PC-3 (cell line): ENCODE measurements around the gene DNM1. TPM values are rescaled to one million over a fixed set of nuclear protein-coding genes. Genes with fewer than 3 reads are reported as not detected.

Experiments used
- ATAC-seq: fragments of 200-7000 bp; cut with Tn5 transposase; 2 replicates; pipeline ENCODE4 v1.9.1; 2020; ENCODE audit warnings: mild to moderate bottlenecking, moderate library complexity
- BruUV-seq: library from RNA; stranded (reverse); fragments of 400-500 nt; replicated peaks from 2 replicates; lab custom pipeline; 2021; lab: Mats Ljungman, UMichigan
- CTCF ChIA-PET: fragments of 300-600 bp; sonication (Branson Sonifier 250); formaldehyde crosslinking; loops from one replicate; lab custom pipeline; 2022; ENCODE audit warnings: antibody characterized with exemption; lab: Charles Lee
- POLR2A ChIA-PET: fragments of 300-600 bp; sonication (Branson Sonifier 250); formaldehyde crosslinking; loops from one replicate; lab custom pipeline; 2022; ENCODE audit warnings: antibody characterized with exemption; ENCODE audit not compliant: unreplicated experiment; lab: Charles Lee
- DNase-seq: peaks from one replicate; pipeline ENCODE4 v3.0.0-alpha.2; 2015
- H2AFZ ChIP-seq: fragments of 300-600 bp; sonication (generic); 2 replicates; pipeline ENCODE4 v1.6.0; 2016; ENCODE audit warnings: antibody characterized with exemption, low read length
- H3F3A ChIP-seq: fragments of 300-600 bp; sonication (generic); one replicate; pipeline ENCODE4 v1.6.0; 2017; ENCODE audit warnings: antibody characterized with exemption, low read length, control low read depth, mild to moderate bottlenecking; ENCODE audit not compliant: unreplicated experiment
- H3K27ac ChIP-seq: fragments of 300-600 bp; sonication (generic); 2 replicates; pipeline ENCODE4 v1.5.1; 2016; ENCODE audit warnings: mild to moderate bottlenecking, low read length
- H3K27me3 ChIP-seq: fragments of 300-600 bp; sonication (generic); 2 replicates; pipeline ENCODE4 v1.6.1; 2016; ENCODE audit warnings: low read length, mixed read lengths
- H3K36me3 ChIP-seq: fragments of 300-600 bp; sonication (generic); 2 replicates; pipeline ENCODE4 v1.6.1; 2016; ENCODE audit warnings: low read depth, mixed run types, low read length, mixed read lengths
- H3K4me1 ChIP-seq: fragments of 300-600 bp; sonication (generic); 2 replicates; pipeline ENCODE4 v1.5.1; 2016; ENCODE audit warnings: low read length; ENCODE audit not compliant: insufficient read depth
- H3K4me2 ChIP-seq: fragments of 300-600 bp; sonication (generic); 2 replicates; pipeline ENCODE4 v1.6.0; 2016; ENCODE audit warnings: low read length
- H3K4me3 ChIP-seq: fragments of 300-600 bp; sonication (generic); 2 replicates; pipeline ENCODE4 v1.5.1; 2016; ENCODE audit warnings: mild to moderate bottlenecking, low read length, mixed read lengths
- H3K79me2 ChIP-seq: fragments of 300-600 bp; sonication (generic); 2 replicates; pipeline ENCODE4 v1.6.1; 2017; ENCODE audit warnings: low read length, mixed read lengths
- H3K9ac ChIP-seq: fragments of 300-600 bp; sonication (generic); 2 replicates; pipeline ENCODE4 v1.6.0; 2016; ENCODE audit warnings: mild to moderate bottlenecking, low read length
- H3K9me2 ChIP-seq: fragments of 300-600 bp; sonication (generic); replicated peaks from 2 replicates; pipeline ENCODE4 v1.6.1; 2016; ENCODE audit warnings: mixed run types, low read length, mixed read lengths
- H3K9me3 ChIP-seq: fragments of 300-600 bp; sonication (generic); 2 replicates; pipeline ENCODE4 v1.6.1; 2016; ENCODE audit warnings: low read length, mixed read lengths
- H4K20me1 ChIP-seq: fragments of 300-600 bp; sonication (generic); 2 replicates; pipeline ENCODE4 v1.6.1; 2016; ENCODE audit warnings: low read length, mixed read lengths
- CTCF ChIP-seq: fragments of 300-600 bp; sonication (generic); conservative IDR thresholded peaks from 2 replicates; pipeline ENCODE4 v1.5.1; 2017; ENCODE audit warnings: antibody characterized with exemption, low read depth, mild to moderate bottlenecking, low read length
- EZH2 ChIP-seq: fragments of 300-600 bp; sonication (generic); IDR thresholded peaks from one replicate; pipeline ENCODE4 v1.6.1; 2017; ENCODE audit warnings: antibody characterized with exemption, mild to moderate bottlenecking, low read length; ENCODE audit not compliant: unreplicated experiment
- EZH2phosphoT487 ChIP-seq: fragments of 300-600 bp; sonication (generic); IDR thresholded peaks from 2 replicates; pipeline ENCODE4 v1.6.1; 2018; ENCODE audit warnings: mild to moderate bottlenecking, antibody characterized with exemption, low read length, borderline replicate concordance
- intact Hi-C: fragments of 100-400 bp; cut with micrococcal nuclease; formaldehyde crosslinking; loops from 2 replicates; pipeline ENCODE4 v1.9.0; 2023
- total RNA-seq: library from RNA; depleted of rRNA; stranded (reverse); fragments of >200 nt; gene quantifications from 2 replicates; pipeline ENCODE4 v1.2.3, GENCODE V29; 2014

DNM1 gene
- total RNA-seq, 1 experiment from 2014 or later: 24.1 TPM

- H3K4me1 ChIP-seq: no peaks in the 10 kb centered on the region
- no peak for DNase-seq
- no peaks in the 10 kb centered on the region for H3K79me2 ChIP-seq
- no peak overlapping the region for H3K4me3 ChIP-seq
- H3F3A ChIP-seq: no peaks in the 10 kb centered on the region
- no peak overlapping the region for H3K27ac ChIP-seq
- H3K9ac ChIP-seq: no peak overlapping the region
- no peaks in the 10 kb centered on the region for H4K20me1 ChIP-seq
- peaks cover 3% of the 10 kb centered on the region for H3K36me3 ChIP-seq
- no peak for ATAC-seq
- BruUV-seq: no TSS peak
- intact Hi-C loops: no loop called here
- no peaks in the 10 kb centered on the region for H3K27me3 ChIP-seq
- TF ChIP-seq EZH2 (no peak), CTCF (no peak), EZH2phosphoT487 (no peak)
- ChIA-PET POLR2A (no interaction called here), CTCF (no interaction called here)
- no peaks in the 10 kb centered on the region for H3K9me2 ChIP-seq
- H3K9me3 ChIP-seq: no peaks in the 10 kb centered on the region
- H3K4me2 ChIP-seq: no peak overlapping the region
- H2AFZ ChIP-seq: no peak overlapping the region
Observed at GRCh38 chr9:128169492-128169891, 33.7 kb upstream of the DNM1 start.

GRCh38 chr9:128169925-128170324 lies 33.3 kb upstream of the DNM1 start:
- Histone ChIP-seq H3K9me2 (no peaks in the 10 kb centered on the region), H3K36me3 (peaks cover 3% of the 10 kb centered on the region), H3K27ac (no peak overlapping the region), H3K4me1 (no peaks in the 10 kb centered on the region), H3K9me3 (no peaks in the 10 kb centered on the region), H3K9ac (no peak overlapping the region), H3K4me3 (no peak overlapping the region), H3K27me3 (no peaks in the 10 kb centered on the region), H3F3A (no peaks in the 10 kb centered on the region), H2AFZ (no peak overlapping the region), H3K4me2 (no peak overlapping the region), H4K20me1 (no peaks in the 10 kb centered on the region), H3K79me2 (no peaks in the 10 kb centered on the region)
- TF ChIP-seq EZH2: no peak
- TF ChIP-seq EZH2phosphoT487: no peak
- no peak for TF ChIP-seq CTCF
- CTCF ChIA-PET: no interaction called here
- ATAC-seq (no peak), DNase-seq (no peak)
- intact Hi-C loops: no loop called here
- POLR2A ChIA-PET: no interaction called here
- no TSS peak for BruUV-seq

- Histone ChIP-seq H3K9me2 (no peaks in the 10 kb centered on the region), H2AFZ (no peak overlapping the region), H3K36me3 (no peaks in the 10 kb centered on the region; the same call in 1 of the 2 replicates), H3K9ac (no peak overlapping the region), H3K27me3 (no peaks in the 10 kb centered on the region), H3K4me2 (no peak overlapping the region), H3K27ac (no peak overlapping the region), H3K79me2 (no peaks in the 10 kb centered on the region), H3K4me1 (no peaks in the 10 kb centered on the region), H4K20me1 (no peaks in the 10 kb centered on the region), H3F3A (no peaks in the 10 kb centered on the region), H3K9me3 (no peaks in the 10 kb centered on the region), H3K4me3 (no peak overlapping the region)
- CTCF ChIA-PET: no interaction called here
- intact Hi-C loops: no loop called here
- POLR2A ChIA-PET: no interaction called here
- DNase-seq (no peak), ATAC-seq (no peak)
- no TSS peak for BruUV-seq
- TF ChIP-seq EZH2: no peak
- no peak for TF ChIP-seq CTCF
- TF ChIP-seq EZH2phosphoT487: no peak
Observed at GRCh38 chr9:128174062-128174461, 29.1 kb upstream of the DNM1 start.
